HepG2 (cell line): ENCODE measurements around the gene NPHS1. TPM values are rescaled to one million over a fixed set of nuclear protein-coding genes. Genes with fewer than 3 reads are reported as not detected.

Experiments
- ATAC-seq: fragments of 200-7000 bp; cut with Tn5 transposase; 3 replicates; pipeline ENCODE4 v1.9.1; 2020; ENCODE audit warnings: mild to moderate bottlenecking, moderate library complexity
- BruUV-seq: library from RNA; stranded (reverse); fragments of 400-500 nt; replicated peaks from 2 replicates; lab custom pipeline; 2021; lab: Mats Ljungman, UMichigan
- CTCF ChIA-PET: fragments of 300-600 bp; formaldehyde crosslinking; extraction: SDS; loops from one replicate; lab custom pipeline; 2021; ENCODE audit warnings: low total read pairs, inconsistent platforms, low intra/inter-chr PET ratio; lab: Yijun Ruan, JAX
- POLR2A ChIA-PET: fragments of 350-600 bp; sonication (Branson Sonifier 250); formaldehyde crosslinking; loops from one replicate; lab custom pipeline; 2020; ENCODE audit warnings: antibody characterized with exemption, inconsistent platforms; lab: Yijun Ruan, JAX
- DNase-seq: peaks from one replicate; pipeline ENCODE4 v3.0.0-alpha.2; 2015; ENCODE audit warnings: low spot score
- FAIRE-seq: peaks from 3 replicates; lab custom pipeline; 2011; peaks lifted over from hg19 to GRCh38; lab: Jason Lieb, UNC
- H2AFZ ChIP-seq: one replicate; pipeline ENCODE4 v1.6.1; 2011; ENCODE audit warnings: low read length, inconsistent platforms
- H3K27ac ChIP-seq: fragments of 300-600 bp; 3 replicates; pipeline ENCODE4 v1.8.0; 2011; ENCODE audit warnings: mixed run types, mild to moderate bottlenecking, mixed read lengths, low read length, inconsistent platforms; ENCODE audit not compliant: insufficient read depth; ENCODE audit errors: extremely low read length
- H3K27me3 ChIP-seq, 2 experiments: fragments of 200-600 bp in 1 of 2; 2 replicates in 1 of 2; 3 replicates in 1 of 2; pipeline versions ENCODE4 v1.6.0 to v1.8.0; 2011; ENCODE audit warnings: low read length in 2 of 2, mild to moderate bottlenecking in 2 of 2, moderate library complexity in 2 of 2, inconsistent platforms in 1 of 2; ENCODE audit not compliant: insufficient read depth in 2 of 2, control insufficient read depth in 1 of 2
- H3K36me3 ChIP-seq, 2 experiments: fragments of 200-600 bp in 1 of 2; replicated peaks in 1 of 2; 2 replicates in 1 of 2; 3 replicates in 1 of 2; pipeline versions ENCODE4 v1.5.1 to v1.8.0; 2011; ENCODE audit warnings: low read length in 2 of 2, inconsistent platforms in 1 of 2; ENCODE audit not compliant: insufficient read depth in 2 of 2, control insufficient read depth in 1 of 2
- H3K4me1 ChIP-seq: 2 replicates; pipeline ENCODE4 v1.5.1; 2012; ENCODE audit warnings: low read length, inconsistent platforms; ENCODE audit not compliant: insufficient read depth
- H3K4me2 ChIP-seq: 2 replicates; pipeline ENCODE4 v1.6.0; 2011; ENCODE audit warnings: low read depth, low read length, inconsistent platforms
- H3K4me3 ChIP-seq, 3 experiments: fragments of 200-600 bp in 1 of 3; sonication (generic), shearing (Covaris generic) in 1 of 3; replicated peaks in 1 of 3; 2 replicates each; pipeline ENCODE4 v1.5.1; 2011 to 2016; ENCODE audit warnings: low read length in 3 of 3, inconsistent platforms in 2 of 3, low read depth in 2 of 3, mild to moderate bottlenecking in 2 of 3, control low read depth in 1 of 3, mixed read lengths in 1 of 3; ENCODE audit not compliant: insufficient read depth in 1 of 3
- H3K79me2 ChIP-seq: one replicate; pipeline ENCODE4 v1.6.1; 2011; ENCODE audit warnings: low read length, inconsistent platforms; ENCODE audit not compliant: insufficient read depth
- H3K9ac ChIP-seq: 2 replicates; pipeline ENCODE4 v1.6.0; 2011; ENCODE audit warnings: mild to moderate bottlenecking, low read depth, low read length, inconsistent platforms; ENCODE audit not compliant: insufficient read depth
- H3K9me3 ChIP-seq: 2 replicates; pipeline ENCODE4 v1.5.1; 2012; ENCODE audit warnings: mild to moderate bottlenecking, low read length
- H4K20me1 ChIP-seq: 2 replicates; pipeline ENCODE4 v1.6.0; 2011; ENCODE audit warnings: inconsistent platforms, mild to moderate bottlenecking, low read length, moderate library complexity; ENCODE audit not compliant: insufficient read depth
- EZH2 ChIP-seq: conservative IDR thresholded peaks from 2 replicates; pipeline ENCODE4 v1.6.1; 2012; ENCODE audit warnings: mild to moderate bottlenecking, low read depth, low read length, moderate library complexity
- FOXC1 ChIP-seq: sonication (generic); formaldehyde crosslinking; IDR thresholded peaks from 2 replicates; pipeline ENCODE4 v1.8.0; 2022; ENCODE audit warnings: mild to moderate bottlenecking, missing genetic modification reagents, borderline replicate concordance
- HNRNPH1 ChIP-seq: fragments of 200-400 bp; formaldehyde crosslinking; optimal IDR thresholded peaks from 2 replicates; pipeline ENCODE3; 2017; ENCODE audit warnings: mild to moderate bottlenecking, low read depth, low read length
- RORA ChIP-seq: sonication (generic); formaldehyde crosslinking; IDR thresholded peaks from 2 replicates; pipeline ENCODE4 v1.5.0; 2020; ENCODE audit warnings: mild to moderate bottlenecking, missing genetic modification reagents, moderate library complexity
- TEF ChIP-seq: sonication (generic); formaldehyde crosslinking; IDR thresholded peaks from 2 replicates; pipeline ENCODE4 v1.5.0; 2020; ENCODE audit warnings: missing genetic modification reagents
- ZNF205 ChIP-seq: IDR thresholded peaks from 2 replicates; pipeline ENCODE4 v1.6.1; 2018; ENCODE audit warnings: missing biosample characterization, missing genetic modification reagents
- ZNF747 ChIP-seq: sonication (generic); formaldehyde crosslinking; IDR thresholded peaks from 2 replicates; pipeline ENCODE4 v1.8.1; 2023; ENCODE audit warnings: missing genetic modification reagents, mild to moderate bottlenecking, borderline replicate concordance
- ZNF776 ChIP-seq: sonication (generic); formaldehyde crosslinking; IDR thresholded peaks from 2 replicates; pipeline ENCODE4 v1.4.0; 2020; ENCODE audit warnings: mild to moderate bottlenecking, missing genetic modification reagents
- WGBS: methylation state at CpG from one replicate; pipeline ENCODE4 v1.1.6; 2017; ENCODE audit warnings: low lambda C conversion rate; 5-methylcytosine and 5-hydroxymethylcytosine counted together
- in situ Hi-C: cut with HindIII; loops from 2 replicates; pipeline ENCODE4 v1.10.0; 2017; ENCODE audit warnings: low pct_unique_long_range_greater_than_20kb; ENCODE audit not compliant: extremely low pct_ligation_motif_present
- intact Hi-C: fragments of 100-400 bp; cut with micrococcal nuclease; formaldehyde crosslinking; loops from one replicate; pipeline ENCODE4 v1.10.0; 2022; ENCODE audit not compliant: unreplicated experiment
- polyA plus RNA-seq, 8 experiments: library from polyadenylated mRNA; depleted of rRNA in 3 of 8; stranded (reverse) in 7 of 8; unstranded in 1 of 8; fragments of >200 nt; fragmentation: Illumina TruSeq in 4 of 8; extraction: Trizol in 4 of 8; gene quantifications; 2 replicates each; pipeline versions ENCODE4 v1.2.1 to v1.2.3, GENCODE V29; 2011 to 2016; ENCODE audit warnings: low read depth in 4 of 8, missing spikeins in 1 of 8, mixed read lengths in 1 of 8; ENCODE audit not compliant: insufficient read depth in 1 of 8
- total RNA-seq, 5 experiments: library from RNA; depleted of rRNA; stranded (reverse); fragments of >200 nt; fragmentation: Illumina TruSeq; extraction: Trizol; gene quantifications; 2 replicates each; pipeline ENCODE4 v1.2.3, GENCODE V29; 2016; ENCODE audit warnings: low read depth in 1 of 5
- TF ChIP-seq, protein P1 (sequence below): sonication (generic); formaldehyde crosslinking; IDR thresholded peaks from 2 replicates; pipeline ENCODE4 v1.5.1; 2020; ENCODE audit warnings: mild to moderate bottlenecking, missing genetic modification reagents, moderate library complexity

Gene NPHS1
- total and polyA plus RNA-seq, 2 of the 13 experiments (the other 11 are each of a cell fraction or from before 2014, with no cell fraction given), result not detected

- TF ChIP-seq EZH2 (no peak), ZNF776 (no peak), RORA (CRISPR knock-in tag) (no peak), ZNF205 (CRISPR knock-in tag) (no peak)
- TF ChIP-seq, protein P1, sequence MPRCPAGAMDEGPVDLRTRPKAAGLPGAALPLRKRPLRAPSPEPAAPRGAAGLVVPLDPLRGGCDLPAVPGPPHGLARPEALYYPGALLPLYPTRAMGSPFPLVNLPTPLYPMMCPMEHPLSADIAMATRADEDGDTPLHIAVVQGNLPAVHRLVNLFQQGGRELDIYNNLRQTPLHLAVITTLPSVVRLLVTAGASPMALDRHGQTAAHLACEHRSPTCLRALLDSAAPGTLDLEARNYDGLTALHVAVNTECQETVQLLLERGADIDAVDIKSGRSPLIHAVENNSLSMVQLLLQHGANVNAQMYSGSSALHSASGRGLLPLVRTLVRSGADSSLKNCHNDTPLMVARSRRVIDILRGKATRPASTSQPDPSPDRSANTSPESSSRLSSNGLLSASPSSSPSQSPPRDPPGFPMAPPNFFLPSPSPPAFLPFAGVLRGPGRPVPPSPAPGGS (CRISPR knock-in tag), result no peak
- TF ChIP-seq, all 625 proteins: peak for 0
- no peak overlapping the region for H3K4me3 ChIP-seq
- H3K27ac ChIP-seq, result no peak overlapping the region
- no peaks in the 10 kb centered on the region for H4K20me1 ChIP-seq
- DNase-seq, result no peak
- ATAC-seq, result no peak
- intact Hi-C loops, result no loop called here
- no peaks in the 10 kb centered on the region for H3K9me3 ChIP-seq
- peaks cover 27% of the 10 kb centered on the region for H3K4me1 ChIP-seq
- ChIA-PET CTCF (no interaction called here), POLR2A (no interaction called here)
- in situ Hi-C loops, result no loop called here
- H2AFZ ChIP-seq, result no peak overlapping the region
- H3K4me2 ChIP-seq, result no peak overlapping the region
- no peaks in the 10 kb centered on the region for H3K36me3 ChIP-seq
- no peaks in the 10 kb centered on the region for H3K79me2 ChIP-seq
- WGBS, result 50% methylated on average over 8 of the region's 8 CpGs
- no peak overlapping the region for H3K9ac ChIP-seq
- BruUV-seq, result no TSS peak
- peaks cover 4 to 60% of the 10 kb centered on the region in 2 experiments; a peak in 4 of 5 replicates for H3K27me3 ChIP-seq
- no peak for FAIRE-seq
Measured at GRCh38 chr19:35848486-35848885, 3.8 kb downstream of the NPHS1 start.

DNA sequence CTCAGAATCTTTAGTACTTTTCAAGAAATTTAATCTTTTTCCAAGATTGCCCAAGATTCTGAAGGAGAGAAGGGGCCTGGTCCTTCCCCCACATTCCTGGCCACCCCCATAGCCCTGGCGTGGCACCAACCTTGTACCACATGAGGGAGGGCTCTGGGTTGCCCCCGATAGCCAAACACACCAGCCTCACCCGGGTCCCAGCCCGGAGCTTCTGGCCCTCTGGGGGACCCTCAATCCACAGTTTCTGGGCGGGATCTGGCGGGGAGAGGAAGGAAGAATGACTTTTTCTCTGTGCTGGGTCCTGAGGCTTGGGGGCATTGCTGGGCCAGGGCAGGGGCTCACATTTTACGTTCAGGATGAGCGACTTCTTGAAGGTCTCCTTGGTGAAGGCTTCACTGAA lies 4.4 kb downstream of the NPHS1 start:
- FAIRE-seq, result no peak
- TF ChIP-seq FOXC1 (CRISPR knock-in tag), result no peak
- TF ChIP-seq TEF, result no peak
- TF ChIP-seq ZNF747 (CRISPR knock-in tag), result no peak
- no peak for TF ChIP-seq HNRNPH1

More for the DNA sequence above, 4.4 kb downstream of the NPHS1 start:
- Histone ChIP-seq H3K9me3 (no peaks in the 10 kb centered on the region), H3K4me1 (peaks cover 27% of the 10 kb centered on the region), H3K4me2 (no peak overlapping the region), H3K4me3 (no peak overlapping the region), H3K36me3 (no peaks in the 10 kb centered on the region), H3K27ac (no peak overlapping the region), H3K79me2 (no peaks in the 10 kb centered on the region), H2AFZ (no peak overlapping the region), H3K27me3 (peaks cover 4 to 55% of the 10 kb centered on the region in 2 experiments; a peak in 4 of 5 replicates), H4K20me1 (no peaks in the 10 kb centered on the region), H3K9ac (no peak overlapping the region)
- intact Hi-C loops (no loop called here), in situ Hi-C loops (no loop called here)
- ChIA-PET POLR2A (no interaction called here), CTCF (no interaction called here)
- WGBS, result 17% methylated on average over 2 of the region's 8 CpGs
- DNase-seq, result no peak
- no peak for ATAC-seq
- no TSS peak for BruUV-seq
